GM21717 (cell line): Measurements from ENCODE around the gene SLC39A12.

Source experiments
- ATAC-seq: cut with Tn5 transposase; IDR thresholded peaks from one replicate; pipeline ENCODE4 v1.9.1; 2021; ENCODE audit warnings: mild to moderate bottlenecking, moderate library complexity; ENCODE audit not compliant: unreplicated experiment

The SLC39A12 gene

DNA sequence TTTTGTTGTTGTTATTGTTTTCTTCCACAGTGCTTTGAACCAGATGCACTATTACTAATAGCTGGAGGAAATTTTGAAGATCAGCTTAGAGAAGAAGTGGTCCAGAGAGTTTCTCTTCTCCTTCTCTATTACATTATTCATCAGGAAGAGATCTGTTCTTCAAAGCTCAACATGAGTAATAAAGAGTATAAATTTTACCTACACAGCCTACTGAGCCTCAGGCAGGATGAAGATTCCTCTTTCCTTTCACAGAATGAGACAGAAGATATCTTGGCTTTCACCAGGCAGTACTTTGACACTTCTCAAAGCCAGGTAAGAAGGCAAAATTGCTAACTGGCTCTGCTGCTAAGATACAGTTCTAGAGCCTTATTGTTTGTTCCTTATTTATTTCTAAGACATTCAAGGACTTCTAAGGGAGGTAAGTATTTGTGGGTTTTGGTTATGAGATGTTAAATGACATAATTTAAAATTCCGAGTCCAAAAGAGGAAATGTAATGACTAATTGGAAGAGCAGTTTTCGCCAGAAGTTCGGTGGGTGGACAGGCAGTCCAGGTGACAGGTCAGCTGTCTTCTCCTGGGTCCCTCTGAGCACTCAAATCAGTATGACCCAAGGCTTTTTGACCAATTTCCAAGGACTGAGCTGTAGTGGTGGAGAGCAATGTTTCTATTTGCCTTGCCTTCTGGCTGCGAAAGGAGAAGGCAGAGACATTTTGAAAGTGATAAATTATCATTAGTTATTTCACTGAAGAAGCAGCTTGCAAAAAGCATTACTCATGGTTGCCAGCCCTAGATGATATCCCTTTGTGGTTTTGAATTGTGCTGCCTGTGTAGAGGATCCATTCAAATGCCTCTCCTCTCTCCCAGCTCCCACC is 10.1 kb downstream of the SLC39A12 start:
- no peak for ATAC-seq

DNA sequence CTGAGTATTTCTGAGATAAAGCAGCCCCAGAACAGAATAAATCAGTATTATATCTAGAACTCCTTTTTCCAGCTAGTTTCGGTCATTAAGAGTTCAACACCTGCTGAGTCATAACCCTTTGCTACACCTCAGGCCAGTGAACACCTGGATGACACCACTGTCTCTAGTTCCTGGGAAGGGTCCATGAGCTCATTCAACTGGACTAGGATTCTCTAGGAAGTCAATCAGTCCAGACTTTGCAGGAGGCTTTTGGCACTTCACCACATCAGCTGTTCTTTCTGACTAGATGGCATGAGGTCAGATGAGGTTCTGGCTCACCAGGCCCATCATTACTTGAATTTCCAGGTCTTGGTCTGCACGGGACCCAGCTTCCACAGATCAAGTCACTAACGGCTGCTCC is 11.7 kb downstream of the SLC39A12 start:
- no peak for ATAC-seq

DNA sequence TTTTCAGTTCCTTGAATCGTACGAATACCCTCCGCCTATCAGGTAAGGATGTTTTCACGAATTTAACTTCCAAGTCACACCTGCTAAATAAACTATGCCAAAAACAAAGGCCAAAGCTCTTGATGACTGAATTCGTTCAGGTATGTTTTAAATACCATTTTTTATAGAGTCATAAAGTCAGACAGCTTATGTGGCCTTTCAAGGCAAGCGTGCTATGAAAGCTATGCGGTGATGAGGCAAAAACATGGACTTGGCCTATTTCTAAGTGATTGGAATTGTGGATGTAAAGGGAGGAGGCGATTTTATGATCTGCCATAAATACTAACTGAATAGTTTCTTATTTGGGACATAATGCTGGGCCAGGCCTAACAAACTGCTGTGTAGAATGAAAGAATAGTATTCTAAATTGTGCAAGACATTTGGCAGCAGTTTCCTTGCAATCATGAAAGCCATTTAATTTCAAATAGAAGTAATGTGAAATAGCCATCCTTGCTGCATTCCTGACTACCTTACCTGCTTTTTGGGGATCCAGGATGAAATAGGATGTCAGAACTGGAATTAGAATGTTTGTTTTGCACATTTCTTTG is 14.0 kb downstream of the SLC39A12 start:
- ATAC-seq, result no peak

DNA sequence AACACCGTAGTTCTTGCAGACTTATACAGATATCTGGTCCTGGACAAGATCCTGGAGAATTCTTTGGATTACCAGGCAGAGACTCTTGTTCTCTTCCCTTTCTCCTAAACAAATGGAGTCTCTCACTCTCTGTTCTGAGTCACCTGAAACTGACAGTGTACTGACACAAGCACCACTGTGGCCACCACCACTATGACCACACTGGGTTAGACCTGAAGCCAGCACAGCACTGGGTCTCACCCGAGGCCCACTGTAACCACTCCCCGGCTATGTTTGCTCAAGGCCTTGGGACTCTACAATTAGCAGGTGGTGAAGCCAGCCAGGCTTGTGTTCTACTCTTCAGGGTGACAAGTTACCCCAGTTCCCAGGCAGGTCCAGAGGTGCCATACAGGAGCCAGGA is 22.8 kb downstream of the SLC39A12 start:
- no peak for ATAC-seq

DNA sequence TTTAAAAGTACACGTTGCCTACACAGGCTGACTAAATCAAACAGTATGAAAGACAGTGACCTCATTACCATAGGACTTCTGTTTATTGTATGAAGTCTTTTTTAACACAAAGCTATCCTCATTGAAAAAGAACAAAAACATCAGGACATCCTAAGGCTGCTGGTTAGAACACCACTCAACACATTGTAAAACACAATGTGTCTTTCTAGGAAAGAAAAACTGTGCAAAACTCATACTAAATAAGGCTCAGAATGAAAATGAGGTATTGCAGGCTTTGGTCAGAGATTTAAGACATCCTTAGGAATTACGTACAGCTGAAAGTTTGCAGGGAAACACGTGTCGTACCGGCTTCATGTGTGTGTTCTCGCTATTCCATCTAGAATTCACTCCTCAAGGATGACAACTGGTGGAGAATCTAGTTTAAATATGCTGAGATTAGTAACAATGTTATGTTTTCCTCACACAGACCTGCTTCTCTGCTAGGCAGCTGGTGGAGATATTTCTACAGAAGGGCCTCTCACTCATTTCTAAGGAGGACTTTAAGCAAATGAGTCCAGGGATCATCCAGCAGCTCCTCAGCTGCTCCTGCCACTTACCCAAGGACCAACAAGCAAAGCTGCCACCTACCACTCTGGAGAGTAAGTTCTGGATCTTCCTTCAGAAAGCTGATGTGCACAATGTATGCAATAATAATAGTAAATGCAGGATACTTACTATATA is 29.3 kb downstream of the SLC39A12 start:
- ATAC-seq, result no peak

DNA sequence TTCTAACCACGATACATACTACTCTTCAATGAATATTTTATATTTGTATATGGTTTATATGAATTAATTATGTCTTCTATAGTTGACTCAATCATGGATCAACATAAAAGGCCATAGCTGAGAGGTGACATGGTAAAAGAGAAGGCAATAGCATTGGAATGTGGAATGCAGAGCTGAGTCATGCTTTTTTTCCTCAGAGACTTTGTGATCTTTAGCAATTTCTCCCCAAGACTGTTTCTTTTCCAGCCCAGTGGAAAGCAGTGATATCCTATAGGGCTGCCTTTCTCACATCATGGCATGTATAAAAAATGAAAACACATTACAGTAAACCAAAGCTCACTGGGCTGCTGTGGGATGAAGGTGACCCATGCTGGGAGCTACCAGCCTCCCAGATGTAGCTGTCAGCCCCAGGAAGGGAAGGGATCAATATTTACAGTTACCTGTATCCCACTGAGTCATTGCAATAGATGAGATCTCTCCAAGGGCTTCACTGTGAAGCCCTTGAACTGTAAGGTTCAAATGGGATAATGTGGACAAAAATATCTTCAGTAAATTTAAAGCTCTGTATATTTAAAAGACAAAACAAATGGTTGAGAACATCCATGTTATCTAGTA is 30.2 kb downstream of the SLC39A12 start:
- no peak for ATAC-seq

DNA sequence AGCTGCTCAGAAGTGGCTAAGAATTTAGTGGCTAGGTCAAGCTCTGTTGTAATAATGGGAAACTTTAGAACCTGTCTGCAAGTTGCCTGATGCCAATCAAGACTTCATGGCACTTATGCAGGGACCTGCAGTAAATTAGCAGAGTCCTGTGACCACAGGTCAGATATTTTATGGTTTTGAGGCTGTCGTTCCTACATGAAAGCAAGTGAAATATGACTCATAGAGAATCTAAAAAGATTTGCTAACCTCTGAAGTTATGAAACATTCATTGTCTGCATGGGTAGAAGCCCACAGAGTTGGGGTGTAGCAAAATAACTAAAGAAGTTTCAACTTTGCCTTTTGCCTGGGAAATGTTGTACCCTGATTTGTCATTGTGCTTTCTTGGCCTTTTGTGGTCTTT is 32.3 kb downstream of the SLC39A12 start:
- peak; percentile 82 for ATAC-seq

DNA sequence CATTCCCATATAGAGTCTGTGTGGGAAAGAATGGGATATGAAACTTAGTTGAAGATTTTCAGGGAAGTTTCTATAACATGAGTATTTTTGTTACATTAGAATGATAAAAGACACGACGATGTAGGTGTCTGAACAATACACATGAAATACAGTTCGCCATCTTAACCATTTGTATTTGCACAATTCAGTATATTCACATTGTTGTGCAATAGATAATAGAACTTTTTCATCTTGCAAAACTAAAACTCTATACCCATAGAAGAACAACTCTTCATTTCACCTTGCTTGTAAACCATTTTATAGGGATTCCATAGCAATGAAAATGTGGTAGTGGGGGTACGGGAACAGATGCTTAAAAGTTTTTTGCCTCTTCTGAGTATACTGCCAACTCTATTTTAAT is 32.8 kb downstream of the SLC39A12 start:
- no peak for ATAC-seq

DNA sequence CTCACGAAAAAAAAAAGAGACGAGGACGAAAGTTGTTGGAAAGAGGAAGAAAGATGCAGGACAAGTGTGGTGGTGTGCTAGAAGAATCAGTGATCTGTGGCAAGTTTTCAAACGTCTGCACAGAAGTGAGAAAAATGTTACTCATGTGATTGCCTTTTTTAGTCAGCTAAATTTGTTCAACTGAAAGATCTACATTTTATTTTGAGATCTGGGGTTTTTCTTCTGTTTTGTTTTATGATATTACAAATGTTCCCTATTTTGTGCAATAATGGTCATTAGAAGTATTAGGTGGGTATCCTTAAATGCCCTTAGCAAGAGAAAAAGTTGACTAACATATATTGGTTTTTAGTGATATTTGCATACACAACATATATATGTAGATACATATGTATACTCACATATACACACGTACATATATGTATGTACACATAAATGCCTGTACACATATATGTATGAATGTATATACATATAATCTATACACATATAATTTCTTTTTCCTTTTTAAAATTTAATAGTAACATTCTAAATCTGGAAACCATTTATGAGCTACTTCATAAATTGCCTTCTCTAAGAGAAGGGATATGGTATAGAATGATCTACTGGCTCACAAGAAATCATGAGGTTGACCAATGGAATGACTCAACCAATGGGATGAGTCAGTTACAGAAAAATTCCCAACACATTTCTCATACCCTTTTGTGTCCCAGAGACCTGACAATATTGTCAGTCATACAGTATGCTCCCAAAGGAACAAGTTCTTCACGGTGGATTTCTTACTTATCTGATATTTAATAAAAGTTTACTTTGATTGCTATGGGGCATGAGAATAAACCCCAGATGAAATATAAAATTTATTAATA is 38.4 kb downstream of the SLC39A12 start:
- ATAC-seq, result peak; percentile 91

DNA sequence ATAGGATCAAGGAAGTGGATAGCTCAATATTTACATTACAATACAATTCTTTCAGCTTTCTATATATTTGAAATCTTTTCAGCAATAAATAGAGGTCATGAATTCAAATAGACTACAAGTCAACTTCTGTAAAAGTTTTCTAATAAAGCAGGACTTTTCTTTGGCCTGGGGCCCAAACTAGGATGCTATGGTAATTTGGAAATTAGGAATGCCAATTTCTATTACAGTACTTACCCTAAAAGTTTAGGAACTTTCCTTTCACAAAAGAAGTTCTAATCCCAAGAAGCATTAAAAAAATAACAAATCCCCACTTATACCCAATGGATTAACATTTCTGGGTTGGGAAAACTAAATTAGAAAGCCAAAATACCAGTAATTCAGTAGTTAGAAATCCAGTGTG is 40.5 kb downstream of the SLC39A12 start:
- no peak for ATAC-seq

DNA sequence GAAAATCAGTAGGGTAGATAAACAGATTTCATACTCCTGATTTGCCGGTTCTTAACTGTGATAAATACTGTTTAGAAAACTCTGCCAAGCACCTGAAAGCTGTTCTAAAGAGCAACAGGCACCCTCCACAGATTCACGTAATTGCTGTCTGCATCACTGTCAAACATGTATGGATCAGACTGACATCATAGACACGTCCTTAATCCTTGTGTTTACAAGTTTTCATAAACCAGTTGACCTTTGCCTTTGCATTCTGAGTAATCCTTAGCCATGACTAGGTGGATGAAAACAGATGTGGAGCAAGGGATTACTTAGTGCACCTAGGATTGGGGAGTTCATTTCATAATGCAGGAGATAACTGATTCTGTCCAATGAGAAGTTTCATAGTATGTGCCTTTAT is 41.6 kb downstream of the SLC39A12 start:
- no peak for ATAC-seq

DNA sequence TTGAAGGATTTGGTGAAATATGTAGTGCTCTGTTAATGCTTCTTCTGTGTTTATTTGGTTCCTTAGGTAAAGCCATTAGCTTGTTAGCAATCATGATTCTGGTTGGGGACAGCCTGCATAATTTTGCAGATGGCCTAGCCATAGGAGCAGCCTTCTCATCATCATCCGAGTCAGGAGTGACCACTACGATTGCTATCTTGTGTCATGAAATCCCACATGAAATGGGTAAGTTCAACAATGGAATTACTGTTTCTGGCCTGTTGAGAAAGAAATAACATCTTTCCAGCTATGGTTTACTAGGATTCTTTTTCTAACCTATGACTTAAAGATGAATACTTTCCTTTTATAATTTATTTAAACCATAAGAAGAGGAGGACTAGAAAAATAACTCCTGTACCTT is 48.9 kb downstream of the SLC39A12 start:
- no peak for ATAC-seq

DNA sequence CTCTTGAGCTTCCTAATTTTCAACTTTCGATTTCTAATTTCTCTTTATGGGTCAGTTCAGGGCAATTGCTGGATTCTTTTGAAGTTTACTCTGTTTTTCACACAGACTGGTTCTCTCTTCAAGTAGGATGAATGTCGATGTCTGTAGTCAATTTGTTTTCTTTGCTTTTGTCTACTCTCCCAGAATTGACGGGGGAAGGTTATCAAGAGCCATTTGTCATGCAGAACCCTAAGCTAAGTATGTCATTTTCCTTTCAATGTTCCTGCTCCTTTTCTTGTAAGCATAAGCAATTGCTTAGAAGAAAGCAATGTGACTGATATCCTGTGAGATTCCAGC is 53.7 kb downstream of the SLC39A12 start:
- no peak for ATAC-seq

DNA sequence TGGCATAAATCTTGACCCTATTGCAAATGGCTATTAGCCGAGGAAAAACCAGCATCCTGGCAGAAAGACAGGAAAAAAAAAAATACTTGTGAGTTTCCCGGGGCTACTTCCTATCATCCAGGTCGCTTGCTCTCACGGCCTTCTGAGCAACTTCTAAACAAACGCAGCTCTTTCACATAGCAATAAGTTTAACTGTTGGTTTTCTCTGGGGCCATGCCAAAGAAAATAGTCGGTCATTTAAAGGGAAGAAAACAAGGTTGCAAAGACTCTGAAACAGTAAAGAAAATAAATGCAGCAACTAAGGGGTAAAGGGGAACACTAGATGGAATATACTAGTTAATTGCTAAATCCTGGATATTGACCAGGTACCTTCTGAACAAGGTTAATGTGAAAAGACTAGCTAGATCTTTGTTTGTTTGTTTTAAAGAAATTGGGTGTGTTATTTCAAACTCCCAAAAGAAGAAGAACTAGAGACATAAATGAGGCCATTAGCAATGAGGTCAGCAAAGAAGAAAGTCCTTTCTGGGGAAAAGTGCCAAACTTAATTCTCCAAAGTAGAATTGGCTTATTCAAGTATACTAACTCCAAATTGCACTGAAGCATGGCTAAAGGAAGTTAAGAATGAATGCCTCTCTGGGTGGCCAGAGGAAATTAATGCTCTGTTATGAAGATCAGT is 54.2 kb downstream of the SLC39A12 start:
- no peak for ATAC-seq

DNA sequence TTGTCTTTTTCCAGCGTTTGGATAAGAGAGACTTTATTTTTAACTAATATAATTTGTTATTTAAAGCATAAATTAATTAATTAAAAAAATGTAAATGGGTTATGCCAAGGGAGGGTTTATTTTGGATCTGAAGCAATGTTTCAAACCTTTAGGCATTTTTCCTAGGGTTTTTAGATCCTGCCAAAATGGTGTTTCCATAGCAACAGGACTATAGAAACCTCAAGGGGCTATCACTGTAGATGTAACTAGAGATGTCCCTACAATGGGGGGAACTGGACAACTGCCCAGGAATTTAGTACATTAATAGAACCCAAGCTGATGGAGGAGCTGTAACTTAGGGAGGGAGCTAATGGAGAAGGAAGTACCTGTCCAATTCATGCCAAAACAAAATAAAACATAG is 57.3 kb downstream of the SLC39A12 start:
- no peak for ATAC-seq

DNA sequence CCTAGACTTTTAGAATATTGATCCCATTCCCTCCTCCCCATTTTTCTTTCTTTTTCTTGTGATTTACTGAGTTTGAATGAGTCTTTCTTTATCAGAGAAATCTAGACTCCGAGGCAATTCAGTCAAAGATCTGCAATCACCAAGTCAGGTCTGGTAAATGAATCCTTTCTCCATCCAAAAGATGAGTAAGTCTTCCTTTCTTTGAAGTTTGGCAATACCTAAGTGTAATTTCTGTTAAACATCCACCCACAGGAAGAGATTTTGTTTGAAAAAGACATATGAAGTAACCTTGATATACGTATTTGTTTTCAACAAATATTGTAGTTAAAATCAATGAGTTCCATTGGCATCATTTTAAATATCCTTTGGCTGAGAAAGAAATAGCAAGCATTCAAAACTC is 58.3 kb downstream of the SLC39A12 start:
- no peak for ATAC-seq

DNA sequence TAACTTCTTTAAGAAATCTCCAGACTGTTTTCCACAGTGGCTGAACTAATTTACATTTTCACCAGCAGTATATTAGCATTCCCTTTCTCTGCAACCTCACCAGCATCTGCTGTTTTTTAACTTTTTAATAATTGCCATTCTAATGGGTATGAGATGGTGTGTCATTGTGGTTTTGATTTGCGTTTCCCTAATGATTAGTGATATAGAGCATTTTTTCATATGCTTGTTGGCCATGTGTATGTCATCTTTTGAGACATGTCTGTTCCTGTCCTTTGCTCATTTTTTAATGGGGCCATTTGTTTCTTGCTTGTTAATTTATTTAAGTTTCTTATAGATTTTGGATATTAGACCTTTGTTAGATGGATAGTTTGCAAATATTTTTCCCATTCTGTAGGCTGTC is 68.8 kb downstream of the SLC39A12 start:
- ATAC-seq, result no peak

DNA sequence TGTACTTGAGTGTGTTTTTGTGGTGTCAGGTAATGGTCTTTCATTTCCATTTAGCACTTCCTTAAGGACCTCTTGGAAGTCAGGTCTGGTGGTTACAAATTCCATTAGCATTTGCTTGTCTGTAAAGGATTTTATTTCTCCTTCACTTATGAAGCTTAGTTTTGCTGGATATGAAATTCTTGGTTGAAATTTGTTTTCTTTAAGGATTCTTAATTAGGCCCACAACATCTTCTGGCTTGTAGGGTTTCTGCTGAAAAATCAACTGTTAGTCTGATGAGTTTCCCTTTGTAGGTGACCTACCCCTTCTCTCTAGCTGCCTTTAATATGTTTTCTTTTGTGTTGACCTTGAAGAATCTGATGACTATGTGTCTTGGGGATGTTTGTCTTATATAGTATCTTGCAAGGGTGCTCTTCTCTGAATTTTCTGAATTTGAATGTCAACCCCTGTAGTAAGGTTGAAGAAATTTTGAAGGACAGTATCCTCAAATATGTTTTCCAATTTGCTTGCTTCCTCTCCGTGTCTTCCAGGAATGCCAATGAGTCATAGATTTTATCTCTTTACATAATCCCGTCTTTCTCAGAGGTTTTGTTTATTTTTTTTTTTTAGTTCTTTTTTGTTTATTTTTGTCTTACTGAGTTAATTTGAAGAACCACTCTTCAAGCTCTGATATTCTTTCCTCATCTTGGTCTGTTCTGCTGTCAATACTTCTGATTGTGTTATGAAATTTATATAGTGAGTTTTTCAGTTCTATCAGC is 70.2 kb downstream of the SLC39A12 start:
- no peak for ATAC-seq
